ENCODE results near the gene HEATR1. TPM values are rescaled to one million over a fixed set of nuclear protein-coding genes. Genes with fewer than 3 reads are reported as not detected.
A peak's percentile ranks its signal among the peaks of the same experiment; 100 is the strongest.
"Not testable (repeated sequence)": the region's sequence is repeated elsewhere in the genome, so short reads cannot be mapped to it uniquely, and the experiment has no call there.

Gene HEATR1
- total RNA-seq, 6 experiments from 2014 or later, result 34.5 to 43.6 (median 39.2) TPM

DNA sequence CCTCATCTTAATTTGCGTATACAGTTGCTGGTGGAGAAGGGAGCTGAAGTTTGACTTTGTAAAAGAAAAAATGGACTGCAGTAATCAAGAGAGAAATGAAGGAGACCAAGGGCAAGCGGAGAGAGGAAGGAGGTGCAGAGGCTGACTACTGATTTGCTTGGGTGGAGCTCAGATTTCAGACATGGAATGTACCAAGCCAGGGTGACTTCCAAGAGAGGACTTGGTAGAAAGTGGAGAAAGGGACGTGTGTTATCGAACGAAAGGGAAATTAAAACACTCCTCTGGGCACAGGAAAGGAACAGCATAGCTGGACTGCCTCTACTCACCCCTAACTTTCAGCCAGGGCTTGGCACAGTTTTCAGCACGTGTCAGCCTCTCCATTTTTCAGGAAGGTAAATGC, 15.1 kb upstream of the HEATR1 start:
- no peaks in the 10 kb centered on the region for H3K4me1 Mint-ChIP-seq (ENCODE audit: low read depth)
- peak overlapping the region; percentile 13; the same call in 1 of the 2 replicates for H3K4me3 Mint-ChIP-seq
- no peak overlapping the region for H3K27ac Mint-ChIP-seq
- TF ChIP-seq, protein P1, sequence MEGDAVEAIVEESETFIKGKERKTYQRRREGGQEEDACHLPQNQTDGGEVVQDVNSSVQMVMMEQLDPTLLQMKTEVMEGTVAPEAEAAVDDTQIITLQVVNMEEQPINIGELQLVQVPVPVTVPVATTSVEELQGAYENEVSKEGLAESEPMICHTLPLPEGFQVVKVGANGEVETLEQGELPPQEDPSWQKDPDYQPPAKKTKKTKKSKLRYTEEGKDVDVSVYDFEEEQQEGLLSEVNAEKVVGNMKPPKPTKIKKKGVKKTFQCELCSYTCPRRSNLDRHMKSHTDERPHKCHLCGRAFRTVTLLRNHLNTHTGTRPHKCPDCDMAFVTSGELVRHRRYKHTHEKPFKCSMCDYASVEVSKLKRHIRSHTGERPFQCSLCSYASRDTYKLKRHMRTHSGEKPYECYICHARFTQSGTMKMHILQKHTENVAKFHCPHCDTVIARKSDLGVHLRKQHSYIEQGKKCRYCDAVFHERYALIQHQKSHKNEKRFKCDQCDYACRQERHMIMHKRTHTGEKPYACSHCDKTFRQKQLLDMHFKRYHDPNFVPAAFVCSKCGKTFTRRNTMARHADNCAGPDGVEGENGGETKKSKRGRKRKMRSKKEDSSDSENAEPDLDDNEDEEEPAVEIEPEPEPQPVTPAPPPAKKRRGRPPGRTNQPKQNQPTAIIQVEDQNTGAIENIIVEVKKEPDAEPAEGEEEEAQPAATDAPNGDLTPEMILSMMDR (IDR thresholded peaks at IDR 0.05), result no peak
- peaks cover 4% of the 10 kb centered on the region for H3K27me3 Mint-ChIP-seq (ENCODE audit: insufficient read depth)
- no peak for DNase-seq
- H3K9me3 Mint-ChIP-seq, result peaks cover 7% of the 10 kb centered on the region; the same call in 1 of the 2 replicates
- no peaks in the 10 kb centered on the region for H3K36me3 Mint-ChIP-seq (ENCODE audit: low read depth)

DNA sequence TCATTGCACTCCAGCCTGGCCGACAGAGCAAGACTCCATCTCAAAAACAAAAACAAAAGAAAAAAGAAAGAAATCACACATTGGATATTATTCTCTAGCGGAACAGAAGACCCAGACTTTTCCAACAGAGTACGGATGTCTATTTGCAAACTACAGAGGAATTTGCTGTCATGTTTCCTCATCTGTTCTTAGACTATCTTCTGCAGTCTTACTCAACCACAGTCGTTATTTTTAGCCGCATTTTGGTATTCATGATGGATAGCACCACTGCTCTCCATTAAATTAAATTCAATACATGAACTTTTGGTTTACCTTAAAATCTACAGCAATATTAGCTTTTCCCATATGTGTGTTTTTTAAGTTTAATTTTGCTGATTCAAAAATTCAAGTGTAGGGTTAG, 14.2 kb upstream of the HEATR1 start:
- Mint-ChIP-seq H3K4me3 (no peak overlapping the region), H3K27me3 (ENCODE audit: insufficient read depth) (peaks cover 6% of the 10 kb centered on the region), H3K27ac (no peak overlapping the region), H3K36me3 (ENCODE audit: low read depth) (no peaks in the 10 kb centered on the region), H3K9me3 (peaks cover 7% of the 10 kb centered on the region; the same call in 1 of the 2 replicates), H3K4me1 (ENCODE audit: low read depth) (no peaks in the 10 kb centered on the region)
- DNase-seq, result no peak
- TF ChIP-seq, protein P1 (IDR thresholded peaks at IDR 0.05), result no peak

DNA sequence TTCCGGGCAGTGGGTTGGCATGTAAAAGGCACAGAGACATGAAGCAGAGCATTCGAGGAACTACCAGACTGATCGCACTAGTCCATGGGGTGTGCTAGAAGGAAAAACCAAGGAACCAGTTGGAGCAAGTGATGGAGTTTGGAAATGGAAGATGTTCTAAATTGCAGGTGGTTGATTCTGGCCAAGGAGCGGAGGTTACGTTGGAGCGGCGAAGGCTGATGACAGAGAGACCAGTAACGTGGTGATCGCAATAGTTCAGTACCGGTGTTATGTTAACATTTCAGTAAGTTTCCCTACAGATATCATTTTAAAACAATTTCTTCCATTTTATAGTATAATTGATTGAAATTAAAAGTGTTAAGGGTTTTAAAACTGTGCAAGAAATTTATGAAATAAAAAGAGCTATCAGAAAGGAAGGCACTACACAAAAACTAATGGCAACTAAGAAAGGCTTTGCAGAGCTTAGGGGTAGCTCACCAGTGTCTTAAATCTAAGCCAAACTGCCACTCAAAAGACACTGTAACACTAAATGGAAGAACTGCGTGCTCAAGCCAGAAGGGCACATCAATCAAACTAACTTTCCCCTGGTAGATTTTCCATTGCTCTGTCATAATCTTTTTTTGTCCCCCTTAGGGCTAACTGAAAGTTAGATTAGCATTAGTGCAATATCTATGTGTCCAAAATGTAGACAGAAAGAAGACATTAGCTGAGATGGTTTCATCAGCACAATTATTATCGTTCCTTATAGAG, 11.3 kb upstream of the HEATR1 start:
- Mint-ChIP-seq H3K36me3 (ENCODE audit: low read depth) (no peaks in the 10 kb centered on the region), H3K4me3 (no peak overlapping the region), H3K4me1 (ENCODE audit: low read depth) (no peaks in the 10 kb centered on the region), H3K27ac (no peak overlapping the region), H3K27me3 (ENCODE audit: insufficient read depth) (peaks cover 8% of the 10 kb centered on the region), H3K9me3 (no peaks in the 10 kb centered on the region)
- TF ChIP-seq, protein P1 (IDR thresholded peaks at IDR 0.05), result no peak
- no peak for DNase-seq

DNA sequence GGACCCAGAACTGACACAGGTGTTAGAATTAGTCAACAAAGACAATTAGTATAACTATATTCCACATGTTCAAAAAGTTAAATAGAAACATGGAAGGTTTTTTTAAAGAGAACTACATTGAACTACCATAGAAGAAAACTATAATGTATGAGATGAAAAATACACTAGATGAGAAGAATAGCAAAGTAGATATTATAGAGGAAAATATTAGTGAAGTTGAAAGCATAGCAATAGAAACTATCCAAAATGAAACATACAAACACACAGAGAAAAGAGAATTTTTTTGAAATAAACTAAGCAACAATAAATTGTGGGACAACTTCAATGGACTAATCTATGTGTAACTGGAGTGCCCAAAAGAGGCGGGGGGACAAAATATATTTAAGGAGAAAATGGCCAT, 8.0 kb upstream of the HEATR1 start:
- Mint-ChIP-seq H3K9me3 (no peaks in the 10 kb centered on the region), H3K27me3 (ENCODE audit: insufficient read depth) (peaks cover 8% of the 10 kb centered on the region), H3K4me3 (no peak overlapping the region), H3K4me1 (ENCODE audit: low read depth) (no peaks in the 10 kb centered on the region), H3K36me3 (ENCODE audit: low read depth) (no peaks in the 10 kb centered on the region), H3K27ac (no peak overlapping the region)
- no peak for DNase-seq
- TF ChIP-seq, protein P1 (IDR thresholded peaks at IDR 0.05), result no peak

DNA sequence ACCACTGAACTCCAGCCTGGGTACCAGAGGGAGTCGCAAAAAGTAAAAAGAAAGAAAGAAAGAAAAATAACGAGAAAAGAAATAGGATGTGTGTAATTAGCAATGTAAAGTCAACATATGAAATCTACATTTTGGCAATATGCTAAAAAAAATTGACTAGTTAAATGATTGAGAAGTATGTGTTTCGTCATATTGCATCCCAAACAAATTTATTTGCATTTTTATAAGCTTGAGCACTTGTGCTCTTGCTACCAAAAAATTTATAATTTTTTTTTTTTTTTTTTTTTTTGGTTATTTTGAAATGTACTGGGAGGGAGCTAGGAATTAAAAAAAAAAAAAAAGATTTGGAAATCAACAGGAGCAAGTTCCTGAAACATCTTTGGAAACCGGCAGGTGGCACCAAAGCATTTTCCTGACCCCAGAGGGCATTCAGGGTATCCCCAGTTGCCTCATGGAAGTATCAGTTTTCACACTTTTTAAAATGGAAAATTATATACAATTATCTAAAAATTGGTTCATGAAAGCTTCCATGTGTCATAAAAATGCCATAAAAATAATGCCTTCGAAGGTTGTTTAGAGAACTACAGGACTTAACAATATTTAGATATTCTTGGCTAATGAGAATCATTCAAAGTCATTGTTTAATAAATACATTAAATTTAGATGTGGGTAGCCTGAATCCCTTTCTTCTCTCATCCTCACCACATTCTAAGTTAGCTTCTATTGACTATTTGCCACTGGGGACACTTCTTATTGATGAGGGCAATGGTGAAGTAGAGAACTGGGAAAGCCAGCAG, 4.8 kb upstream of the HEATR1 start:
- no peak overlapping the region for H3K27ac Mint-ChIP-seq
- no peaks in the 10 kb centered on the region for H3K4me1 Mint-ChIP-seq (ENCODE audit: low read depth)
- peak; percentile 50 for DNase-seq
- H3K27me3 Mint-ChIP-seq (ENCODE audit: insufficient read depth), result peaks cover 6% of the 10 kb centered on the region; the same call in 1 of the 2 replicates
- H3K4me3 Mint-ChIP-seq, result no peak overlapping the region
- H3K36me3 Mint-ChIP-seq (ENCODE audit: low read depth), result peaks cover under 1% of the 10 kb centered on the region; the same call in 1 of the 2 replicates
- H3K9me3 Mint-ChIP-seq, result no peaks in the 10 kb centered on the region
- TF ChIP-seq, protein P1 (IDR thresholded peaks at IDR 0.05), result peak; percentile 81

DNA sequence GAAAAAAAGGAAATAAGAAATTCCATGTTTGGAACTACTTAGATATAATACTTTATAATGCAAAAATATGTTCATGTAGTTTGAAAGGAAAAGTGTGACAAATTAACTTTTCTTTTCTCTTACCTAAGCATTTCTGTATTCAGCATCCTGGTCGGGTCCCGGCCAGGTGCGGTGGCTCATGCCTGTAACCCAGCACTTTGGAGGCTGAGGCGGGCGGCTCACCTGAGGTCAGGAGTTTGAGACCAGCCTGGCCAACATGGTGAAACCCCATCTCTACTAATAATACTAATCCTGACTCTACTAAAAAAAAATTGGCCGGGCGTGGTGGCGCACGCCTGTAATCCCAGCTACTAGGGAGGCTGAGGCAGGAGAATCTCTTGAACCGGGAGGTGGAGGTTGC, 3.3 kb upstream of the HEATR1 start:
- H3K27me3 Mint-ChIP-seq (ENCODE audit: insufficient read depth); H3K9me3 Mint-ChIP-seq; H3K27ac Mint-ChIP-seq; H3K36me3 Mint-ChIP-seq (ENCODE audit: low read depth); H3K4me3 Mint-ChIP-seq; DNase-seq: not testable (repeated sequence)
- peaks cover 13% of the 10 kb centered on the region for H3K4me1 Mint-ChIP-seq (ENCODE audit: low read depth)
